PFSK-1 (cell line): ENCODE results near the gene FAF1.

Experiments
- FOXP2 ChIP-seq: optimal IDR thresholded peaks from 2 replicates; pipeline ENCODE3; 2011; ENCODE audit warnings: borderline replicate concordance, control low read depth, inconsistent platforms; ENCODE audit not compliant: insufficient read depth; ENCODE audit errors: extremely low read length, extremely low read depth
- POLR2AphosphoS5 ChIP-seq: IDR thresholded peaks from 2 replicates; pipeline ENCODE4 v1.6.1; 2012; ENCODE audit warnings: low read depth, mild to moderate bottlenecking, control low read depth, low read length, moderate library complexity
- TAF1 ChIP-seq: IDR thresholded peaks from 2 replicates; pipeline ENCODE4 v1.6.1; 2012; ENCODE audit warnings: low read length, control low read depth, borderline replicate concordance; ENCODE audit not compliant: insufficient read depth

- TF ChIP-seq POLR2AphosphoS5 (no peak), TAF1 (no peak), FOXP2 (no peak)
Observed at GRCh38 chr1:50505427-50505826, 454.6 kb downstream of the FAF1 start.
